Germinal center (tissue), 1 donor: ENCODE data around the gene IGFBP5.

ENCODE experiments used
- DNase-seq: peaks from one replicate; pipeline ENCODE4 v3.0.0; 2012; ENCODE audit warnings: mixed read lengths, low spot score

The IGFBP5 gene

GRCh38 chr2:216713691-216714336 lies 18.5 kb upstream of the IGFBP5 start:
- no peak for DNase-seq

GRCh38 chr2:216711348-216711747 lies 16.0 kb upstream of the IGFBP5 start:
- no peak for DNase-seq

GRCh38 chr2:216710551-216711301 lies 15.4 kb upstream of the IGFBP5 start:
- DNase-seq: no peak

GRCh38 chr2:216702756-216703155 lies 7.4 kb upstream of the IGFBP5 start:
- no peak for DNase-seq

- no peak for DNase-seq
Measured at GRCh38 chr2:216701544-216701943, 6.2 kb upstream of the IGFBP5 start.

GRCh38 chr2:216700781-216701180 lies 5.4 kb upstream of the IGFBP5 start:
- no peak for DNase-seq

- no peak for DNase-seq
Measured at GRCh38 chr2:216700088-216700567, 4.8 kb upstream of the IGFBP5 start.

- DNase-seq: no peak
Measured at GRCh38 chr2:216698895-216699294, 3.5 kb upstream of the IGFBP5 start.

GRCh38 chr2:216698293-216698692 lies 2.9 kb upstream of the IGFBP5 start:
- DNase-seq: no peak

GRCh38 chr2:216696751-216697560 lies 1.6 kb upstream of the IGFBP5 start:
- DNase-seq: no peak

GRCh38 chr2:216696321-216696720 lies 972 bp upstream of the IGFBP5 start:
- no peak for DNase-seq

- DNase-seq: no peak
Measured at GRCh38 chr2:216694826-216695217, 527 bp downstream of the IGFBP5 start.

GRCh38 chr2:216694082-216694825 lies 1.1 kb downstream of the IGFBP5 start:
- DNase-seq: no peak

GRCh38 chr2:216693414-216694080 lies 1.8 kb downstream of the IGFBP5 start:
- no peak for DNase-seq

- peak; percentile 50 for DNase-seq
Measured at GRCh38 chr2:216692636-216693413, 2.5 kb downstream of the IGFBP5 start.

- DNase-seq: no peak
Measured at GRCh38 chr2:216690853-216691741, 4.3 kb downstream of the IGFBP5 start.

GRCh38 chr2:216690456-216690852 lies 4.9 kb downstream of the IGFBP5 start:
- DNase-seq: no peak

- DNase-seq: no peak
Measured at GRCh38 chr2:216689397-216689796, 6.0 kb downstream of the IGFBP5 start.

GRCh38 chr2:216688731-216689340 lies 6.5 kb downstream of the IGFBP5 start:
- DNase-seq: no peak
